Stimulated activated effector memory CD8-positive, alpha-beta T cell treated with anti-CD3 and anti-CD28 coated beads, Interleukin-12 subunit alpha, Interleukin-12 subunit beta, amount 100 ng/mL, for 72 hours (primary cell): ENCODE measurements around the gene AFF1.

Experiments
- ATAC-seq: fragments of 150-1000 bp; cut with Tn5 transposase; 2 replicates; pipeline ENCODE4 v1.10.0; 2021
- DNase-seq, 2 donors: peaks; one replicate each; pipeline ENCODE4 v3.0.0; 2021 to 2022; ENCODE audit warnings: low spot score in 2 of 2
- H3K27ac Mint-ChIP-seq: one replicate; pipeline ENCODE4 v1.8.0; 2022; ENCODE audit warnings: mild to moderate bottlenecking, mixed read lengths
- H3K36me3 Mint-ChIP-seq: one replicate; pipeline ENCODE4 v1.8.0; 2022; ENCODE audit warnings: mild to moderate bottlenecking, mixed read lengths
- H3K4me1 Mint-ChIP-seq: one replicate; pipeline ENCODE4 v1.8.0; 2022; ENCODE audit warnings: mixed read lengths
- H3K4me3 Mint-ChIP-seq: one replicate; pipeline ENCODE4 v1.8.0; 2022; ENCODE audit warnings: mild to moderate bottlenecking, mixed read lengths
- H3K9me3 Mint-ChIP-seq: one replicate; pipeline ENCODE4 v1.8.0; 2022; ENCODE audit warnings: mixed read lengths

AFF1 gene

GRCh38 chr4:86934771-86935565 is at the start of gene AFF1:
Gene AFF1, plus strand, starts transcription at chr4:86935011. Its CDS starts 13,523 bp downstream, at chr4:86948534.
- peak; percentile 78 for ATAC-seq
- Mint-ChIP-seq H3K9me3 (no peaks in the 10 kb centered on the region), H3K4me3 (peak within 1 kb of the TSS; percentile 84), H3K27ac (peak within 1 kb of the TSS; percentile 92), H3K4me1 (peaks cover 38% of the 10 kb centered on the region), H3K36me3 (peaks cover 12% of the 10 kb centered on the region)
- peak; percentile 75 to 91 for DNase-seq

GRCh38 chr4:86890790-86891189 is 44.0 kb upstream of the AFF1 start:
- peak overlapping the region; percentile 63 for H3K4me3 Mint-ChIP-seq
- DNase-seq (no peak), ATAC-seq (no peak)
- H3K4me1 Mint-ChIP-seq: no peaks in the 10 kb centered on the region
- H3K36me3 Mint-ChIP-seq: no peaks in the 10 kb centered on the region
- no peak overlapping the region for H3K27ac Mint-ChIP-seq
- H3K9me3 Mint-ChIP-seq: no peaks in the 10 kb centered on the region

GRCh38 chr4:86891762-86892635 is 42.8 kb upstream of the AFF1 start, which contains the start of gene C4orf36:
Gene C4orf36, minus strand, starts transcription at chr4:86892422. Its CDS starts 902 bp downstream, at chr4:86891520.
- no peaks in the 10 kb centered on the region for H3K36me3 Mint-ChIP-seq

GRCh38 chr4:86892636-86892960 is 42.2 kb upstream of the AFF1 start:
- ATAC-seq (peak; percentile 27), DNase-seq (no peak)
- H3K27ac Mint-ChIP-seq: no peak overlapping the region
- H3K36me3 Mint-ChIP-seq: no peaks in the 10 kb centered on the region
- no peaks in the 10 kb centered on the region for H3K9me3 Mint-ChIP-seq
- H3K4me1 Mint-ChIP-seq: no peaks in the 10 kb centered on the region
- peak overlapping the region; percentile 63 for H3K4me3 Mint-ChIP-seq

More at GRCh38 chr4:86891762-86892635, 42.8 kb upstream of the AFF1 start, which contains the start of gene C4orf36:
- DNase-seq (peak; percentile 16 to 58), ATAC-seq (peak; percentile 79)
- Mint-ChIP-seq H3K4me3 (peak within 1 kb of the TSS; percentile 63), H3K9me3 (no peaks in the 10 kb centered on the region), H3K27ac (no peak within 1 kb of the TSS), H3K4me1 (no peaks in the 10 kb centered on the region)

- Mint-ChIP-seq H3K4me3 (peak overlapping the region; percentile 63), H3K9me3 (no peaks in the 10 kb centered on the region), H3K36me3 (no peaks in the 10 kb centered on the region), H3K4me1 (no peaks in the 10 kb centered on the region), H3K27ac (no peak overlapping the region)
- DNase-seq: no peak
- ATAC-seq: no peak
These were observed 41.7 kb upstream of the AFF1 start for GRCh38 chr4:86893136-86893535.

- H3K4me1 Mint-ChIP-seq: no peaks in the 10 kb centered on the region
- H3K4me3 Mint-ChIP-seq: no peak overlapping the region
- ATAC-seq: no peak
- H3K27ac Mint-ChIP-seq: no peak overlapping the region
- H3K36me3 Mint-ChIP-seq: no peaks in the 10 kb centered on the region
- no peaks in the 10 kb centered on the region for H3K9me3 Mint-ChIP-seq
- no peak for DNase-seq
These were observed 40.4 kb upstream of the AFF1 start for GRCh38 chr4:86894455-86894854.

GRCh38 chr4:86895692-86896488 is 38.9 kb upstream of the AFF1 start:
- Mint-ChIP-seq H3K27ac (no peak overlapping the region), H3K9me3 (no peaks in the 10 kb centered on the region), H3K36me3 (no peaks in the 10 kb centered on the region), H3K4me1 (no peaks in the 10 kb centered on the region), H3K4me3 (no peak overlapping the region)
- peak; percentile 63 for ATAC-seq
- DNase-seq: no peak

- Mint-ChIP-seq H3K4me1 (no peaks in the 10 kb centered on the region), H3K4me3 (no peak overlapping the region), H3K27ac (no peak overlapping the region), H3K36me3 (no peaks in the 10 kb centered on the region), H3K9me3 (no peaks in the 10 kb centered on the region)
- no peak for DNase-seq
- ATAC-seq: no peak
These were observed 38.2 kb upstream of the AFF1 start for GRCh38 chr4:86896596-86896995.

GRCh38 chr4:86898562-86898961 is 36.2 kb upstream of the AFF1 start:
- Mint-ChIP-seq H3K27ac (no peak overlapping the region), H3K4me3 (no peak overlapping the region), H3K9me3 (no peaks in the 10 kb centered on the region), H3K4me1 (no peaks in the 10 kb centered on the region), H3K36me3 (no peaks in the 10 kb centered on the region)
- DNase-seq (no peak), ATAC-seq (no peak)

GRCh38 chr4:86901864-86902263 is 32.9 kb upstream of the AFF1 start:
- Mint-ChIP-seq H3K36me3 (no peaks in the 10 kb centered on the region), H3K9me3 (no peaks in the 10 kb centered on the region), H3K27ac (no peak overlapping the region), H3K4me3 (no peak overlapping the region), H3K4me1 (no peaks in the 10 kb centered on the region)
- DNase-seq (no peak), ATAC-seq (no peak)

GRCh38 chr4:86908251-86908657 is 26.6 kb upstream of the AFF1 start:
- H3K27ac Mint-ChIP-seq: peak overlapping the region; percentile 7
- DNase-seq (no peak), ATAC-seq (no peak)
- no peaks in the 10 kb centered on the region for H3K4me1 Mint-ChIP-seq
- H3K9me3 Mint-ChIP-seq: no peaks in the 10 kb centered on the region
- no peaks in the 10 kb centered on the region for H3K36me3 Mint-ChIP-seq
- no peak overlapping the region for H3K4me3 Mint-ChIP-seq

- H3K4me1 Mint-ChIP-seq: no peaks in the 10 kb centered on the region
- ATAC-seq: no peak
- H3K36me3 Mint-ChIP-seq: no peaks in the 10 kb centered on the region
- H3K9me3 Mint-ChIP-seq: no peaks in the 10 kb centered on the region
- no peak for DNase-seq
- no peak overlapping the region for H3K4me3 Mint-ChIP-seq
- no peak overlapping the region for H3K27ac Mint-ChIP-seq
These were observed 25.1 kb upstream of the AFF1 start for GRCh38 chr4:86909546-86910295.

- H3K36me3 Mint-ChIP-seq: no peaks in the 10 kb centered on the region
- no peak for ATAC-seq
- H3K4me3 Mint-ChIP-seq: no peak overlapping the region
- H3K9me3 Mint-ChIP-seq: no peaks in the 10 kb centered on the region
- H3K27ac Mint-ChIP-seq: no peak overlapping the region
- no peak for DNase-seq
- H3K4me1 Mint-ChIP-seq: no peaks in the 10 kb centered on the region
These were observed 24.4 kb upstream of the AFF1 start for GRCh38 chr4:86910369-86910768.

GRCh38 chr4:86910820-86911684 is 23.8 kb upstream of the AFF1 start:
- Mint-ChIP-seq H3K36me3 (no peaks in the 10 kb centered on the region), H3K9me3 (no peaks in the 10 kb centered on the region), H3K4me3 (no peak overlapping the region), H3K27ac (no peak overlapping the region), H3K4me1 (no peaks in the 10 kb centered on the region)
- DNase-seq (no peak), ATAC-seq (no peak)
